Measurements from ENCODE around the gene DDX17. TPM values are rescaled to one million over a fixed set of nuclear protein-coding genes. Genes with fewer than 3 reads are reported as not detected.

Gene DDX17
- total and polyA plus RNA-seq, 2 donors from 2014 or later, result 133 to 509 TPM

DNA sequence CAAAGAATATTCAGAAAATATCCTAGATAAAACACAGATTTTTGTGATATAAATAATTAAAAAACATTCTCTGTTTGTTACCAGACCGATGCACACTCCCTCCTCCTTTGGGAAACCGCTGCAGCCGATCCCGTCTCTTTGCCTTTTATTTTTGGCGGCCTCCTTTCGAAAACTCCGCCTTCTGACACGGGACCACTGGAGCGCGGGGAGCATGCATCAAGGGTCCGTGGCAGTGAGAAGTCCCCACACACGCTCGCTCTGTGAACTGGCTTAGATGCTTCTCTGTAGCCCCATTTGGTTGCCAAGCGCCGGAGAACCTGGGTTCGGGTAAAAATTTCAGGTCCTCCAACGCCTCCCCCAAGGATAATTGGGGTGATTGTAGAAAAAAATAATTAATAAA lies 17.0 kb downstream of the DDX17 start:
- peaks cover 0 to 7% (median 3%) of the 10 kb centered on the region in 3 donors for H3K4me1 ChIP-seq (ENCODE audit: control insufficient read depth in 2 of 3, insufficient read depth in 2 of 3, low read depth in 1 of 3, low read length in 3 of 3)
- intact Hi-C loops (cut with DNase I), result no loop called here
- peaks cover 38 to 89% (median 65%) of the 10 kb centered on the region in 3 donors for H3K36me3 ChIP-seq (ENCODE audit: control insufficient read depth in 2 of 3, insufficient read depth in 3 of 3, low read length in 3 of 3)
- H3K27me3 ChIP-seq (ENCODE audit: control insufficient read depth, insufficient read depth, low read length), result no peaks in the 10 kb centered on the region
- TF ChIP-seq, protein P1, sequence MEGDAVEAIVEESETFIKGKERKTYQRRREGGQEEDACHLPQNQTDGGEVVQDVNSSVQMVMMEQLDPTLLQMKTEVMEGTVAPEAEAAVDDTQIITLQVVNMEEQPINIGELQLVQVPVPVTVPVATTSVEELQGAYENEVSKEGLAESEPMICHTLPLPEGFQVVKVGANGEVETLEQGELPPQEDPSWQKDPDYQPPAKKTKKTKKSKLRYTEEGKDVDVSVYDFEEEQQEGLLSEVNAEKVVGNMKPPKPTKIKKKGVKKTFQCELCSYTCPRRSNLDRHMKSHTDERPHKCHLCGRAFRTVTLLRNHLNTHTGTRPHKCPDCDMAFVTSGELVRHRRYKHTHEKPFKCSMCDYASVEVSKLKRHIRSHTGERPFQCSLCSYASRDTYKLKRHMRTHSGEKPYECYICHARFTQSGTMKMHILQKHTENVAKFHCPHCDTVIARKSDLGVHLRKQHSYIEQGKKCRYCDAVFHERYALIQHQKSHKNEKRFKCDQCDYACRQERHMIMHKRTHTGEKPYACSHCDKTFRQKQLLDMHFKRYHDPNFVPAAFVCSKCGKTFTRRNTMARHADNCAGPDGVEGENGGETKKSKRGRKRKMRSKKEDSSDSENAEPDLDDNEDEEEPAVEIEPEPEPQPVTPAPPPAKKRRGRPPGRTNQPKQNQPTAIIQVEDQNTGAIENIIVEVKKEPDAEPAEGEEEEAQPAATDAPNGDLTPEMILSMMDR (IDR thresholded peaks at IDR 0.05; ENCODE audit: borderline replicate concordance, extremely low read depth, insufficient read depth), result no peak
- FAIRE-seq, result no peak
- H3K9ac ChIP-seq (ENCODE audit: low read length in 3 of 3), result no peak overlapping the region
- no peak overlapping the region for H3K27ac ChIP-seq (ENCODE audit: low read depth in 2 of 2, low read length in 2 of 2)
- no peaks in the 10 kb centered on the region for H3K9me3 ChIP-seq (ENCODE audit: control insufficient read depth in 2 of 3, insufficient read depth in 1 of 3, low read length in 3 of 3)
- H3K4me3 ChIP-seq (ENCODE audit: low read length in 3 of 3), result no peak overlapping the region
- peak in 1 of 5 donors; percentile 60 for DNase-seq

DNA sequence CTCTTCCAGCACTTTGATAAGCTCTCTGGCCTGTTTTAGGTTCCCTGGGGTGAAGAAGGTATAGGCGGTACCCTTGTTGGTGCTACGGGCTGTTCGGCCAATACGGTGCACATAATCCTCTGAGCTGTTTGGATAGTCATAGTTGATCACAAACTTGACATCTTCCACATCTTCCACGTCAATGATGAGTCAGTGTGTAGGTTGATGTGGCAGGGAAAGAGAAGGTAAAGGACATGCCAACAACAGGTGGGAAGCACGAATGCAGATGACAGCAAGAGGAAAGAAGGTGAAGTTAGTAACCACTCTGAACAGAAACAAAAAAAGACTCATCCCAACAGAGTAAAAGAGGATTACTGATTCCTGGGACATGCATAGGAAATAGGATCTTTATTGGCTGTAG lies 18.2 kb downstream of the DDX17 start:
- DNase-seq (no peak), FAIRE-seq (no peak)
- intact Hi-C loops (cut with DNase I), result no loop called here
- H3K27me3 ChIP-seq (ENCODE audit: control insufficient read depth, insufficient read depth, low read length), result no peaks in the 10 kb centered on the region
- no peak overlapping the region for H3K9ac ChIP-seq (ENCODE audit: low read length in 3 of 3)
- H3K9me3 ChIP-seq (ENCODE audit: control insufficient read depth in 2 of 3, insufficient read depth in 1 of 3, low read length in 3 of 3), result no peaks in the 10 kb centered on the region
- H3K27ac ChIP-seq (ENCODE audit: low read depth in 2 of 2, low read length in 2 of 2), result no peak overlapping the region
- peaks cover 37 to 89% (median 63%) of the 10 kb centered on the region in 3 donors for H3K36me3 ChIP-seq (ENCODE audit: control insufficient read depth in 2 of 3, insufficient read depth in 3 of 3, low read length in 3 of 3)
- peaks cover 0 to 7% (median 3%) of the 10 kb centered on the region in 3 donors for H3K4me1 ChIP-seq (ENCODE audit: control insufficient read depth in 2 of 3, insufficient read depth in 2 of 3, low read depth in 1 of 3, low read length in 3 of 3)
- TF ChIP-seq, protein P1 (IDR thresholded peaks at IDR 0.05; ENCODE audit: borderline replicate concordance, extremely low read depth, insufficient read depth), result no peak
- no peak overlapping the region for H3K4me3 ChIP-seq (ENCODE audit: low read length in 3 of 3)

DNA sequence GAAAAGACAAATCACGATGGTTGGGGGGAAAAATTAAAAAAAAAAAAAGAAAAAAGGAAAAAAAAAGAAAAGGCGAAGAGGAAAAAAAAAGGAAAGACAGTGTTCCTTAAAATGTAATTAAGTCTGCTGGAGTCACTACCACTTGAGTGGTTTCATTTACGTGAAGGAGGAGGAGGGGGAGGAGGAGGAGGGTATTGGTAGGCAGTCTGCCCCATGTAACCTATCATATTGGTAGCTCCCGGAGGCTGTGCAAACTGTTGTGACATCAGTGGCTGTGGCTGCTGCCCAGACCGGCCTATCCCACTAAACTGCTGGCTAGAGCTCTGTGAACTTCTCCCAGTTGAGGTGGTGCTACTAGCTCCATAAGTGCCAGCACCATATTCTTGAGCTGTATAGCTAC lies 20.3 kb downstream of the DDX17 start:
- TF ChIP-seq, protein P1 (IDR thresholded peaks at IDR 0.05; ENCODE audit: borderline replicate concordance, extremely low read depth, insufficient read depth), result no peak
- Histone ChIP-seq H3K4me3 (ENCODE audit: low read length in 3 of 3) (no peak overlapping the region), H3K27me3 (ENCODE audit: control insufficient read depth, insufficient read depth, low read length) (no peaks in the 10 kb centered on the region), H3K36me3 (ENCODE audit: control insufficient read depth in 2 of 3, insufficient read depth in 3 of 3, low read length in 3 of 3) (peaks cover 36 to 88% (median 70%) of the 10 kb centered on the region in 3 donors), H3K4me1 (ENCODE audit: control insufficient read depth in 2 of 3, insufficient read depth in 2 of 3, low read depth in 1 of 3, low read length in 3 of 3) (peaks cover 0 to 5% (median 0%) of the 10 kb centered on the region in 3 donors), H3K9ac (ENCODE audit: low read length in 3 of 3) (no peak overlapping the region), H3K27ac (ENCODE audit: low read depth in 2 of 2, low read length in 2 of 2) (no peak overlapping the region), H3K9me3 (ENCODE audit: control insufficient read depth in 2 of 3, insufficient read depth in 1 of 3, low read length in 3 of 3) (no peaks in the 10 kb centered on the region)
- DNase-seq (peak in 1 of 5 donors; percentile 29), FAIRE-seq (no peak)
- intact Hi-C loops (cut with DNase I), result no loop called here

- TF ChIP-seq, protein P1 (IDR thresholded peaks at IDR 0.05; ENCODE audit: borderline replicate concordance, extremely low read depth, insufficient read depth), result no peak
- DNase-seq (no peak), FAIRE-seq (no peak)
- Histone ChIP-seq H3K27ac (ENCODE audit: low read depth in 2 of 2, low read length in 2 of 2) (no peak overlapping the region), H3K9ac (ENCODE audit: low read length in 3 of 3) (no peak overlapping the region), H3K27me3 (ENCODE audit: control insufficient read depth, insufficient read depth, low read length) (no peaks in the 10 kb centered on the region), H3K36me3 (ENCODE audit: control insufficient read depth in 2 of 3, insufficient read depth in 3 of 3, low read length in 3 of 3) (peaks cover 32 to 73% (median 62%) of the 10 kb centered on the region in 3 donors), H3K4me3 (ENCODE audit: low read length in 3 of 3) (no peak overlapping the region), H3K9me3 (ENCODE audit: control insufficient read depth in 2 of 3, insufficient read depth in 1 of 3, low read length in 3 of 3) (no peaks in the 10 kb centered on the region), H3K4me1 (ENCODE audit: control insufficient read depth in 2 of 3, insufficient read depth in 2 of 3, low read depth in 1 of 3, low read length in 3 of 3) (peaks cover 0 to 6% (median 0%) of the 10 kb centered on the region in 3 donors)
- intact Hi-C loops (cut with DNase I), result no loop called here
Observed at GRCh38 chr22:38484244-38484643, 21.9 kb downstream of the DDX17 start.
